Lower leg skin (tissue), 3 donors: ENCODE data around the gene ANK3.

ENCODE experiments used
- CTCF ChIP-seq, 3 donors: fragments of 450-650 bp; IDR thresholded peaks; one replicate each; pipeline ENCODE4 v1.5.1; 2016; ENCODE audit warnings: antibody characterized with exemption in 3 of 3, mild to moderate bottlenecking in 3 of 3, moderate library complexity in 2 of 3
- POLR2A ChIP-seq, 2 donors: fragments of 450-650 bp; IDR thresholded peaks; one replicate each; pipeline ENCODE4 v1.6.1; 2016 to 2017; ENCODE audit warnings: antibody characterized with exemption in 2 of 2, mild to moderate bottlenecking in 1 of 2, moderate library complexity in 1 of 2

- TF ChIP-seq CTCF (IDR thresholded peaks at IDR 0.05) (no peak), POLR2A (IDR thresholded peaks at IDR 0.05) (no peak)
Measured at GRCh38 chr10:60209874-60210570, 179.7 kb downstream of the ANK3 start.
